Naive B cell (primary cell): ENCODE data around the gene RHOBTB3. TPM values are rescaled to one million over a fixed set of nuclear protein-coding genes. Genes with fewer than 3 reads are reported as not detected.

ENCODE experiments used
- ATAC-seq, 2 donors: fragments of 150-1000 bp; cut with Tn5 transposase; 2 replicates each; pipeline ENCODE4 v1.10.0; 2021; ENCODE audit warnings: low read depth in 2 of 2, mild to moderate bottlenecking in 2 of 2, moderate library complexity in 2 of 2
- DNase-seq: peaks from one replicate; pipeline ENCODE4 v3.0.0; 2022
- H3K27ac Mint-ChIP-seq, 6 donors: one replicate each; pipeline ENCODE4 v1.8.0; 2020 to 2022; ENCODE audit warnings: mild to moderate bottlenecking in 6 of 6, mixed read lengths in 6 of 6, moderate library complexity in 5 of 6, inconsistent platforms in 2 of 6
- H3K27me3 Mint-ChIP-seq, 3 donors: one replicate each; pipeline ENCODE4 v1.8.0; 2021 to 2022; ENCODE audit warnings: mixed read lengths in 3 of 3, mild to moderate bottlenecking in 1 of 3
- H3K36me3 Mint-ChIP-seq, 2 donors: one replicate each; pipeline ENCODE4 v1.8.0; 2020 to 2022; ENCODE audit warnings: mixed read lengths in 2 of 2, inconsistent platforms in 1 of 2, mild to moderate bottlenecking in 1 of 2
- H3K4me1 Mint-ChIP-seq, 3 donors: one replicate each; pipeline ENCODE4 v1.8.0; 2020 to 2022; ENCODE audit warnings: mixed read lengths in 3 of 3, inconsistent platforms in 1 of 3, mild to moderate bottlenecking in 1 of 3, moderate library complexity in 1 of 3
- H3K4me3 Mint-ChIP-seq, 8 donors: one replicate each; pipeline ENCODE4 v1.8.0; 2020 to 2022; ENCODE audit warnings: mild to moderate bottlenecking in 8 of 8, mixed read lengths in 8 of 8, moderate library complexity in 8 of 8, inconsistent platforms in 2 of 8
- H3K9me3 Mint-ChIP-seq, 7 donors: one replicate each; pipeline ENCODE4 v1.8.0; 2020 to 2022; ENCODE audit warnings: mixed read lengths in 7 of 7, mild to moderate bottlenecking in 5 of 7, inconsistent platforms in 2 of 7, moderate library complexity in 1 of 7
- polyA plus RNA-seq, 6 donors: library from polyadenylated mRNA; unstranded; fragments of 300-500 nt; fragmentation: Illumina TruSeq; gene quantifications; one replicate each; pipeline ENCODE4 v1.2.3, GENCODE V29; 2021; ENCODE audit warnings: low read depth in 6 of 6

Gene RHOBTB3
- polyA plus RNA-seq, 6 donors from 2014 or later, result 1.5 to 2.1 (median 1.7) TPM; not detected in 3

DNA sequence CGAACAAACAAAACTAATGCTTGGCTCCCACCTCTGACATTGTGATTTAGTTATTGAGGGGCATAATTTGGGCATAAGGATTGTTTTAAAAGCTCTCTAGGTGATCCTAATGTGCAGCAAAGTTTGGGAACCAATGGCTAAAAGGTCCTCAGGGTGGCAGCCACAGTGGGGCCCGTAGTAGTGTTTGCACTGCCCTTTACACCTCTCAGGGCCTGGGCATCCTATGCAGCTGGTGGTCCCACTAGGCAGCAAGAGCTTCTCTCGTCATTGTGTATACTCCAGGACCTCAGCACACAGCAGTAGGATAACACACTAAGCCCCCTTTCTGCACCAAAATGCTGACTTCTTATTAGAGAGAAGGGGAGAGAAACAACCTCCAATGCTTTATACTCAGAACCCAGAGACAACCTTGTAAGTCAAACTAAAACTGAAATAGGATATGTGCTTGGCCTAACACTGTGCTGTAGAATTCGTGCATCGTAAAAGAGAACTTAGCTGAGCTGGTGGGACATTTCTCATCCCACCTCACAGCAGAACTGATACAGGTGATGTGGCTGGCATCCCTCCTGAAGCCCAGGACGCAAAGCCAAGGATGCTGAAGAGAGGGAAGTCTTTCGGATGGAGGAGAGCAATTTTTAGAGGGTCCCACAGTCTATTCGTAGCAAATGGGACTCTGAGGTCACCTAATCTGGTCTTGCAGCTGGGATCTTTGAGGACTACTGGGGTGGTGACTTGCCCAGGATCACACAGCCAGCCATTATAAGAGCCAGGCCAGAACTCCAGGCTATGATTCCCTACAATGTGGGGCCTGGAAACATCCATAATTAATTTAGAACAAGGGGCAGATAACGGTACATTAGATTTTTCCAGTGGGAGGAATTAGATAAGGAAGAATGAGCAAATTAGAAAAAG lies 90.2 kb downstream of the RHOBTB3 start:
- peak overlapping the region; percentile 90 to 100 (median 99) for H3K4me3 Mint-ChIP-seq
- peak overlapping the region; percentile 84 to 99 (median 98) for H3K27ac Mint-ChIP-seq
- ATAC-seq (peak; percentile 28 to 35), DNase-seq (no peak)
- H3K4me1 Mint-ChIP-seq, result peaks cover 42 to 86% (median 71%) of the 10 kb centered on the region in 3 donors
- no peaks in the 10 kb centered on the region for H3K9me3 Mint-ChIP-seq
- H3K36me3 Mint-ChIP-seq, result peaks cover 2% of the 10 kb centered on the region in 2 donors
- H3K27me3 Mint-ChIP-seq, result no peaks in the 10 kb centered on the region

GRCh38 chr5:95822043-95822541 lies 91.0 kb downstream of the RHOBTB3 start:
- DNase-seq (peak; percentile 71), ATAC-seq (peak; percentile 69 to 70)
- peaks cover 38 to 81% (median 64%) of the 10 kb centered on the region in 3 donors for H3K4me1 Mint-ChIP-seq
- H3K9me3 Mint-ChIP-seq, result no peaks in the 10 kb centered on the region
- H3K27ac Mint-ChIP-seq, result peak overlapping the region; percentile 84 to 99 (median 98)
- H3K36me3 Mint-ChIP-seq, result no peaks in the 10 kb centered on the region
- no peaks in the 10 kb centered on the region for H3K27me3 Mint-ChIP-seq
- H3K4me3 Mint-ChIP-seq, result peak overlapping the region; percentile 90 to 100 (median 99)

DNA sequence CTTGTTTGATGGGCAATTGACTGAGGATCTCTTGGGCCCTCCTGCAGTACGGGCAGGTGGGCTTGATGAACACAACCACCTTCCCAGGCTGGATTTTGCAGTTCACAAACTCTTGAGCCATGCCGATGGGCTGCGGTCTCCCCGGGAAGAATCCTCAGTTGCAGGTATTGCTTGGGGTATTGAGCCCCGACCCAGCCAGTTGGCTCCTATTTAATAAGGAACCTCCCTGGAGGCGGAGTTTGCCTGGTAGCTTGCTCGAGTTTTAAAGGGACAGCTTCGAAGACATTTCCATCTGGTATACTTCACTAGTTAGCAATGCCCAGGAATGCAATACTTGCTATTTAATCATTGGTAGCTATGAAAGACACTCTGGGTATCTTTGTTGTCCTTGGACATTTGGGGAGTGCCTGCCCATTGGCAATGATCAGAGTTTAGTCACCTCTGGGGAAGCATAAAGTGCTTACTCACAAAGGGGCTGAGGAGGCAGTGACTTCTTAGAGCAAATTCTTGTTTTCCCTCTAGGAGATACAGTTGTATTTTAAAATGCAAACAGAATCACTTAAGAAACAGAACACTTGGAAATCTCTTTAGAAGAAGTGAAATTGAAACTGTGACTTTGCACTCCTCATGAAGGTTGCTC lies 91.5 kb downstream of the RHOBTB3 start, which contains the start of gene GLRX:
Gene GLRX (minus strand): TSS at position 185 of the 640 bp plus-strand sequence. CDS start 64 bp downstream, at position 121.
- Mint-ChIP-seq H3K9me3 (no peaks in the 10 kb centered on the region), H3K36me3 (no peaks in the 10 kb centered on the region), H3K4me3 (peak within 1 kb of the TSS; percentile 90 to 100 (median 99)), H3K4me1 (peaks cover 35 to 76% (median 58%) of the 10 kb centered on the region in 3 donors), H3K27ac (peak within 1 kb of the TSS; percentile 84 to 99 (median 98)), H3K27me3 (no peaks in the 10 kb centered on the region)
- ATAC-seq (peak; percentile 24 to 26), DNase-seq (peak; percentile 55)

DNA sequence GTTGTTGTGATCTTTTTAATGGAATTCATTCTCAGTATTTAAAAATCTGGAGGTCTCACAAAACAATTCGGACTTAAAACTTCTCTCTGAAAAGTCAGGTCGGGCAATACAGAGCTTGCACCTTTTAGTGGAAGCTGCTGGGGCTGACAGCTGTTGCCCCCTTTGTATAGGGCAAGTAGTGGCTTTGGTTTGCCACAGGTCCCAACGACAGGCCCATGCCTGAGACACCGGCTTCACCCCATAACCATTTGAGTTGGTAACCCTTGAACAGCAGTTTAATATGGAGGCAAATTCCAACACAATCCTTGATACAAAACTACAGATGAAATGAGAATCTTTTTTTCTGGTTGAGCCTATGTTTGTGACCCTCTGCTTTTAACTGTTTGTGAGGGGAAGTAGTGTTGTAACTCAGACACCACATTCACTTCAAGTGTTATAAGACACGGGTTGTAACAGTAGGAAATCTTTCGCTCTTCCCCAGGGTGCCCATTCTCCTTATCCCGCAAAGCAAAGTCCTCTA lies 92.1 kb downstream of the RHOBTB3 start:
- DNase-seq, result no peak
- Mint-ChIP-seq H3K4me1 (peaks cover 34 to 69% (median 52%) of the 10 kb centered on the region in 3 donors), H3K27me3 (no peaks in the 10 kb centered on the region), H3K27ac (peak overlapping the region; percentile 28 to 99 (median 92)), H3K9me3 (no peaks in the 10 kb centered on the region), H3K36me3 (no peaks in the 10 kb centered on the region), H3K4me3 (peak overlapping the region; percentile 90 to 100 (median 99))
- no peak for ATAC-seq

DNA sequence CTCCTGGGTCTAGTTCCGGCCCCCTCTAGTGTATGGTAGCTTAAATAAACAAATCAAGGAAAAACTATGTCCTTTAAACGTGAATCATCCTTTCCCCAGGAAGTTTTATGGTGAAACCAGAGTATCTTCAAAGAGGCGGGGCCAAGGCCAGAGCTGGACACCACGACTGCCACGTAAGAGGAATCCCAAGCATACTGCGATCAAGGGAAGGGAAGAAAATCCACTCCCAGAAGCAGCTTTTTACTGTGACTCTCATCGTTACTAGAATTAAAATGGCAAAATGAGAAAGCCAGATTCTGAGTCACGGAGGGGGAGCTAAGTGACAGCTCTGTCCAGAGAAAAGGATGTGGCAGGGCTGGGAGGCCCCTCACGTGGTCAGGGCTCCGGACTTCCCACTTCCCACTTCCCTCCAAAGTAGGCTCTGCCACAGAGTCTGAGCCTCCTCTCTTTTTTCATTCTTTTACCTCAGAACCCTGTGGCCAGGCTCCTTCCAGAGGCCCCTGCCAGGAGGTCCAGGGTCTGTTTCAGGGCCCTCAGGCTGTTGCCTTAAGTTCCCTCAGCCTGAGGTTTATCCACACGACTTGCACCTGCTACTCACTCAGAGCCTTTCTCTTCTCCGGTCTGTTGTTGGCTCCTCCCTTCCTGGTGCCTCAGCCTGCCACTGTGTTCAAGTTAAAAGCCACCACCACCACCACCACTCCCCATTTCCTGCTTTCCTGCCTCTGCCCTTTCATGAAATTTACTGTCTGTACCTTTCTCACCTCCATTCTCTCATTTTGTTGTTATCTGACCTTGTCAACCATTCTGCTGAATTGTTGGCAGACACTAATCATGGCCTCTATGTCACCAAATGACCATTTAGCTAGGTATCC lies 92.8 kb downstream of the RHOBTB3 start:
- DNase-seq (no peak), ATAC-seq (no peak)
- Mint-ChIP-seq H3K27ac (peak overlapping the region; percentile 41 to 99 (median 80)), H3K27me3 (no peaks in the 10 kb centered on the region), H3K4me3 (peak overlapping the region; percentile 35 to 100 (median 98)), H3K4me1 (peaks cover 27 to 62% (median 45%) of the 10 kb centered on the region in 3 donors), H3K9me3 (no peaks in the 10 kb centered on the region), H3K36me3 (no peaks in the 10 kb centered on the region)

DNA sequence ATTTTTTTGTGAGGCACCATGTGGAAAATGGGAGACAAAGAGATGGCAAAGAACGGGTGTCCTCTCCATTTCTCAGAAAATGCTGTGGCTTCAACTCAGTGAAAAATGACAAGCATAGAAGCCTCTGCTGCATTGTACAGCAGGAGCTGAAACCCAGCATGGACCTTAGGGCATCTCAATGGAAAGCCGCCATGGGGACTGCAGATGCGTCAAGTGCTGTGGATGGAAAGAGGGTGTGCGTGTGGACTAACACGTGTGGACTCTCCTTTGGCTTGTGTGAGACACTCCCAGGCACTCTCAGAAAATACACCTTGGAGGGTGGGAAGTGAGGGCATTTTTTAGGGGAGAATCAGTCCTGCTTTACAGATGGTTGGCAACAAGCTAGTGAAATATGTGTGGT lies 93.6 kb downstream of the RHOBTB3 start:
- H3K36me3 Mint-ChIP-seq, result no peaks in the 10 kb centered on the region
- peaks cover 22 to 55% (median 42%) of the 10 kb centered on the region in 3 donors for H3K4me1 Mint-ChIP-seq
- DNase-seq (no peak), ATAC-seq (no peak)
- peak overlapping the region in 4 of 6 donors; percentile 17 to 86 (median 54) for H3K27ac Mint-ChIP-seq
- no peaks in the 10 kb centered on the region for H3K27me3 Mint-ChIP-seq
- no peaks in the 10 kb centered on the region for H3K9me3 Mint-ChIP-seq
- H3K4me3 Mint-ChIP-seq, result peak overlapping the region in 4 of 8 donors; percentile 25 to 96 (median 93)

DNA sequence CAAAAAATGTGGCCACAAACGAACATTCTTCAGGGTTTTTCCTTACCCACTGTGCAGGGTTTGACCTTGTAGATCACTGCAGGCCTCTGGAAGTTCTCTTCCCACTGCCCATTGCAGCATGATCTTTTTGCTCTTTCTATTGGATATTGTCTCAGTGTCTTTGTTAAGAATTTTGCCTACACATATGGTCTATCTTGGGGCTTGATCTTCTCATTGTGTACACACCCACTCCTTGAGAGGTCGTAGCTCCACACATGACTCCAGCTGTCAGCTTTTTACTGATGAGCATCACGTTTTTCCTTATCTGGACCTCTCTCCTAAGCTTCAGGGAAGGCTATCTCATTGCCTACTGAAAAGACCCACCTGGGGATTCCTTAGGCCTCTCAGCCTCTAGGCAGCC lies 94.4 kb downstream of the RHOBTB3 start:
- no peaks in the 10 kb centered on the region for H3K36me3 Mint-ChIP-seq
- no peak for DNase-seq
- H3K9me3 Mint-ChIP-seq, result no peaks in the 10 kb centered on the region
- H3K4me3 Mint-ChIP-seq, result peak overlapping the region in 2 of 8 donors; percentile 22 to 61
- H3K27ac Mint-ChIP-seq, result peak overlapping the region in 2 of 6 donors; percentile 14 to 46
- ATAC-seq, result no peak
- peaks cover 22 to 47% (median 42%) of the 10 kb centered on the region in 3 donors for H3K4me1 Mint-ChIP-seq
- H3K27me3 Mint-ChIP-seq, result no peaks in the 10 kb centered on the region

DNA sequence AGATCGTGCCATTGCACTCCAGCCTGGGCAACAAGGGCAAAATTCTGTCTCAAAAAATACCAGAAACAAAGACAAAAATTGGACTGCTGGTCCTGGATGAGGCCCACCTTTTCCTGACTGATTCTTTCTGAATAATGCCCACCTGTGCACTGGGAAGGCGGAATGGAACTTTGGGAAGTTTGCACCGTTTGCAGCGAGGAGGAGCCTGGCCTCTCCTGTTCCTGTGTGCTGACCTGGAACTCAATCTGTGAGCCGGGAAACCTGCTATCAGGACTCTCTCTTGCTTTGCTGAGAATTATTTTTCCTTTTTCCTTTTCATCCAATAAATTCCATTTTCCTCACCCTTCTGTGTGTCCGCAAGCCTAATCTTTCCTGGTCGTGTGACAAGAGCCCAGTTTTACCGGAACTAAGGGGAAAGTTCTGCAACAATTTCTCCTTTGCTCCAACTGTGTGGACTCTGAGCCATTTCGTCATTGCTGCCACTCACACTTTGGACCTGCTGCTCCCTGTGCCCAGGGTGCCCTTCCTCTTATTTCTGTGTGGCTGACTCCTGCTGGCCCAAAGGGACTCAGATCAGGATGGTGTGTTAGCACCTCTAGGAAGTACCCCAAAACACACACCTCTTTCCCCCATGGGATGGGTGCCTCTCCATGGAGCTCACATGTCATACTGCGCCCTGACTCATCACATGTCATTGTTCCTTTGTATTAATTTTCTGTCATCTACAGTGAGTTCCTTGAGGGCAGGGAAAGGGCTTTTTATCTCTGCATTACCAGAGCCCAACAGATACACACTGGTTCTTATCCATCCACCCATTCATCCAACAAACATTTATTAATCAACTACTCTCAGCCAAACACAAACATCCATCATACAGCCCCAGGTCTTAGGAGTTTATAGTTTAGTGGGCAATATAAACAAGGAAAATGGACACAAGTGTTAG lies 96.1 kb downstream of the RHOBTB3 start:
- ATAC-seq, result no peak
- Mint-ChIP-seq H3K27me3 (no peaks in the 10 kb centered on the region), H3K27ac (peak overlapping the region in 2 of 6 donors; percentile 7 to 27), H3K4me3 (peak overlapping the region in 3 of 8 donors; percentile 16 to 57 (median 30)), H3K9me3 (no peaks in the 10 kb centered on the region), H3K4me1 (peaks cover 14 to 33% (median 31%) of the 10 kb centered on the region in 3 donors), H3K36me3 (no peaks in the 10 kb centered on the region)
- no peak for DNase-seq

GRCh38 chr5:95827892-95828246 lies 96.7 kb downstream of the RHOBTB3 start:
- ATAC-seq (no peak), DNase-seq (no peak)
- no peaks in the 10 kb centered on the region for H3K36me3 Mint-ChIP-seq
- peak overlapping the region in 1 of 8 donors; percentile 30 for H3K4me3 Mint-ChIP-seq
- no peaks in the 10 kb centered on the region for H3K9me3 Mint-ChIP-seq
- H3K4me1 Mint-ChIP-seq, result peaks cover 15 to 33% (median 31%) of the 10 kb centered on the region in 3 donors
- H3K27ac Mint-ChIP-seq, result peak overlapping the region in 2 of 6 donors; percentile 0 to 7
- no peaks in the 10 kb centered on the region for H3K27me3 Mint-ChIP-seq

DNA sequence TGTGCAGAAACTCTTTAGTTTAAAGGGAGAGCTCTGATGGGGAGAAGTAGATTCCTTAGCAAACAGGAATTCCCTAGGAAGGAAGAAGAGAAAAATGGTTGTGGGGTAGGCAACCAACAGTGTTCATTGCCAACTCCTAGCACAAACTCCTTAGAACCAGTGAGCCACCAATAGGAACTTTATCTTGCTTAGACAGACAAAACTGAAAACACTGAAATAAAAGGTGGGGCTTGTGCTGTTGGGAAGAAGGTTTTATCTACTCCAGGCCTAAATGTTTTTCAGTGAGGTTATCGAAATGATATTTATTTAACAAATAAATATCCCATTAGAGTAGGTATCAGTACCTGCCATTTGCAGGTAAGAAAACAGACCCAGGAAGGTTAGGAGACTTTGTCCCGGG lies 99.1 kb downstream of the RHOBTB3 start:
- DNase-seq (no peak), ATAC-seq (no peak)
- no peak overlapping the region for H3K27ac Mint-ChIP-seq
- H3K4me3 Mint-ChIP-seq, result peak overlapping the region in 1 of 8 donors; percentile 34
- H3K27me3 Mint-ChIP-seq, result no peaks in the 10 kb centered on the region
- no peaks in the 10 kb centered on the region for H3K9me3 Mint-ChIP-seq
- no peaks in the 10 kb centered on the region for H3K36me3 Mint-ChIP-seq
- H3K4me1 Mint-ChIP-seq, result peaks cover 15 to 31% (median 31%) of the 10 kb centered on the region in 3 donors

DNA sequence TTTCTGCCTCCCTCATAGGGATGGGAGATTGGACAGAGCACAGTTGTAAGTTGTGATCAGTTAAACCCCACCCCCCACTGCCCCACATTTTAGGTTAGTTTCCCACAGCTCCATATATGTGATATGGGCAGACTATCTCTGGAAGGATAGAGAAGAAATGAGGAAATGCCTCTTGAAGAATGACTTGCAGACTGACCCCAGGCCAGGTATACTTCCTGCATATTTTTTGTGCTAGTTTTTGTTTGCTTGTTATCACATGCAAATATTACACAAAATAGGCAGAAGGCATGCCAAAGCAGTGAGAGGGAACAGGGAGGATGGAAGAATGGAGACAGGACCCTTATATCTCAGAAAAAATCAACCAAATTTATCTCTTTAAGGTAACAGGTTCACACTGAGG lies 101.5 kb downstream of the RHOBTB3 start:
- peaks cover 27 to 48% (median 43%) of the 10 kb centered on the region in 3 donors for H3K4me1 Mint-ChIP-seq
- no peaks in the 10 kb centered on the region for H3K36me3 Mint-ChIP-seq
- peak overlapping the region in 2 of 6 donors; percentile 64 to 75 for H3K27ac Mint-ChIP-seq
- DNase-seq (no peak), ATAC-seq (no peak)
- H3K4me3 Mint-ChIP-seq, result peak overlapping the region in 4 of 8 donors; percentile 35 to 90 (median 58)
- H3K27me3 Mint-ChIP-seq, result no peaks in the 10 kb centered on the region
- H3K9me3 Mint-ChIP-seq, result no peaks in the 10 kb centered on the region
